ENCODE results near the gene NOD2.

DNA sequence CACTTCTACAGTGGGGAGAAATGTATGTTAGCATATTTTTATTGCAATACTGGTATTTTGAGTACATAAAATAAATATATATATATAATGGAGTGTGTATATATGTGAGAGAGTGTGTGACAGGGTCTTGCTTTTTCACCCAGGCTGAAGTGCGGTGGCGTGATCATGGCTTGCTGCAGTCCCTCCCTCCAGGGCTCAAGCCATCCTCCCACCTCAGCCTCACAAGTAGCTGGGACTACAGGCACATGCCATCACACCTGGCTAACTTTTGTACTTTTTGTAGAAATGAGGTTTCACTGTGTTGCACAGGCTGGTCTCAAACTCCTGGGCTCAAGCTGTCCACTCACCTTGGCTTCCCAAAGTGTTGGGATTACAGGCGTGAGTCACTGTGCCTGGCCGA is 52.5 kb downstream of the NOD2 start:
- TF ChIP-seq CTCF (IDR thresholded peaks at IDR 0.05) (no peak), POLR2A (IDR thresholded peaks at IDR 0.05) (no peak)

Measured in thyroid gland (tissue), 4 donors.